Loucy (cell line): ENCODE results near the gene ITGB1BP2.

ENCODE experiments used
- CTCF ChIP-seq: fragments of 200-600 bp; sonication (generic); conservative IDR thresholded peaks from 2 replicates; pipeline ENCODE4 v1.5.1; 2014; ENCODE audit warnings: mild to moderate bottlenecking, antibody characterized with exemption, low read length
- EZH2phosphoT487 ChIP-seq: fragments of 200-600 bp; IDR thresholded peaks from 2 replicates; pipeline ENCODE4 v1.6.1; 2018; ENCODE audit warnings: antibody characterized with exemption, mild to moderate bottlenecking, moderate library complexity, borderline replicate concordance

DNA sequence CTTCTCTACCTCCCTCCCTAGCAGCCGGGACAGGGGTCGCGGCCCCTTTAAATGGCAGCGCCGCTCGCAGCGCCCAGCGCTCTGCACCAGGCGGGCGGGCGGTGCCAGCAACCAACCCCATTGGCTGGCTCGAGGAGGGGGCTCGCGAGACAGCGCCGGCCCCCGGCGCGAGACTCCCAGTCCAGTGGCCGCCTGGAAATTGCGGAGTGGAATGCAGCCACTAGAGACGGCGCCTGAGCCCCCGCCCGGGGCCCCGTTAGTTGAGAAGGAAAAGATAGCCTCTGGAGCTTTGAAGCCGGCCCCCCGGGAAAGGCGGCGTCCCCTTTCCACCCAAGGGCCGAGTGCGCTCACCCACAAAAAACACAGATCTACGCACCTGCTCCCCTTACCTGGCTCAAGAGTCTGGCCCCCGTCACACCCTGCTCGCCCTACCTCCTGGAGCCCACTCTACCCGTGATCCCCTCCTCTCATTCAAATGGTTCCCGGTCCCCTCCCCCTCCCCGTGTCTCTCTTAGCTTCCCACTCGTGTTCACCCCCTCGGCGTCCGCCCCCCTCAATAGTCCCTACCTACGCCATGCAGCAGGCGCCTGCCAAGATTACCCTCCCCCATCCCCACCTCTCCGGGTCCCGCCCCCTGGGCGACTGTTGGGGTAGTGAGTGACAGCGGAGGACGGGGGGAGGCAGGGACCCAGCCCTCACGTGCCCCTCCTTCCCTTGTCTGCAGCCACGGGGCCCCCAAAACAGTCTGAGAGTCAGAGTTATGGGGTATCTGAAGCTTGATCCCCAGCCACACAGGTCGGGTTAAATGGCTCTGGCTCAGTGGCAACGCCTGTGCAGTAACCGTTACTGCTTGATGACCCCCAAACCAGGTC is 47.2 kb upstream of the ITGB1BP2 start, which contains the start of gene ZMYM3:
- no peak for TF ChIP-seq CTCF
- no peak for TF ChIP-seq EZH2phosphoT487
